HepG2 (cell line): ENCODE measurements around the gene CEP128. TPM values are rescaled to one million over a fixed set of nuclear protein-coding genes. Genes with fewer than 3 reads are reported as not detected.

Experiments used
- ATAC-seq: fragments of 200-7000 bp; cut with Tn5 transposase; 3 replicates; pipeline ENCODE4 v1.9.1; 2020; ENCODE audit warnings: mild to moderate bottlenecking, moderate library complexity
- BruUV-seq: library from RNA; stranded (reverse); fragments of 400-500 nt; replicated peaks from 2 replicates; lab custom pipeline; 2021; lab: Mats Ljungman, UMichigan
- CTCF ChIA-PET: fragments of 300-600 bp; formaldehyde crosslinking; extraction: SDS; loops from one replicate; lab custom pipeline; 2021; ENCODE audit warnings: low total read pairs, inconsistent platforms, low intra/inter-chr PET ratio; lab: Yijun Ruan, JAX
- POLR2A ChIA-PET: fragments of 350-600 bp; sonication (Branson Sonifier 250); formaldehyde crosslinking; loops from one replicate; lab custom pipeline; 2020; ENCODE audit warnings: antibody characterized with exemption, inconsistent platforms; lab: Yijun Ruan, JAX
- DNase-seq: peaks from one replicate; pipeline ENCODE4 v3.0.0-alpha.2; 2015; ENCODE audit warnings: low spot score
- FAIRE-seq: peaks from 3 replicates; lab custom pipeline; 2011; peaks lifted over from hg19 to GRCh38; lab: Jason Lieb, UNC
- H2AFZ ChIP-seq: one replicate; pipeline ENCODE4 v1.6.1; 2011; ENCODE audit warnings: low read length, inconsistent platforms
- H3K27ac ChIP-seq: fragments of 300-600 bp; 3 replicates; pipeline ENCODE4 v1.8.0; 2011; ENCODE audit warnings: mixed run types, mild to moderate bottlenecking, mixed read lengths, low read length, inconsistent platforms; ENCODE audit not compliant: insufficient read depth; ENCODE audit errors: extremely low read length
- H3K27me3 ChIP-seq, 2 experiments: fragments of 200-600 bp in 1 of 2; 2 replicates in 1 of 2; 3 replicates in 1 of 2; pipeline versions ENCODE4 v1.6.0 to v1.8.0; 2011; ENCODE audit warnings: low read length in 2 of 2, mild to moderate bottlenecking in 2 of 2, moderate library complexity in 2 of 2, inconsistent platforms in 1 of 2; ENCODE audit not compliant: insufficient read depth in 2 of 2, control insufficient read depth in 1 of 2
- H3K36me3 ChIP-seq, 2 experiments: fragments of 200-600 bp in 1 of 2; replicated peaks in 1 of 2; 2 replicates in 1 of 2; 3 replicates in 1 of 2; pipeline versions ENCODE4 v1.5.1 to v1.8.0; 2011; ENCODE audit warnings: low read length in 2 of 2, inconsistent platforms in 1 of 2; ENCODE audit not compliant: insufficient read depth in 2 of 2, control insufficient read depth in 1 of 2
- H3K4me1 ChIP-seq: 2 replicates; pipeline ENCODE4 v1.5.1; 2012; ENCODE audit warnings: low read length, inconsistent platforms; ENCODE audit not compliant: insufficient read depth
- H3K4me2 ChIP-seq: 2 replicates; pipeline ENCODE4 v1.6.0; 2011; ENCODE audit warnings: low read depth, low read length, inconsistent platforms
- H3K4me3 ChIP-seq, 3 experiments: fragments of 200-600 bp in 1 of 3; sonication (generic), shearing (Covaris generic) in 1 of 3; replicated peaks in 1 of 3; 2 replicates each; pipeline ENCODE4 v1.5.1; 2011 to 2016; ENCODE audit warnings: low read length in 3 of 3, inconsistent platforms in 2 of 3, low read depth in 2 of 3, mild to moderate bottlenecking in 2 of 3, control low read depth in 1 of 3, mixed read lengths in 1 of 3; ENCODE audit not compliant: insufficient read depth in 1 of 3
- H3K79me2 ChIP-seq: one replicate; pipeline ENCODE4 v1.6.1; 2011; ENCODE audit warnings: low read length, inconsistent platforms; ENCODE audit not compliant: insufficient read depth
- H3K9ac ChIP-seq: 2 replicates; pipeline ENCODE4 v1.6.0; 2011; ENCODE audit warnings: mild to moderate bottlenecking, low read depth, low read length, inconsistent platforms; ENCODE audit not compliant: insufficient read depth
- H3K9me3 ChIP-seq: 2 replicates; pipeline ENCODE4 v1.5.1; 2012; ENCODE audit warnings: mild to moderate bottlenecking, low read length
- H4K20me1 ChIP-seq: 2 replicates; pipeline ENCODE4 v1.6.0; 2011; ENCODE audit warnings: inconsistent platforms, mild to moderate bottlenecking, low read length, moderate library complexity; ENCODE audit not compliant: insufficient read depth
- ADNP ChIP-seq: sonication (generic); formaldehyde crosslinking; IDR thresholded peaks from 2 replicates; pipeline ENCODE4 v1.4.0; 2020; ENCODE audit warnings: missing genetic modification reagents
- MED13 ChIP-seq: sonication (generic); formaldehyde crosslinking; IDR thresholded peaks from 2 replicates; pipeline ENCODE4 v1.5.0; 2020; ENCODE audit warnings: missing genetic modification reagents
- PAF1 ChIP-seq: IDR thresholded peaks from 2 replicates; pipeline ENCODE4 v1.6.1; 2016; ENCODE audit warnings: missing genetic modification reagents, missing compliant biosample characterization
- PHF5A ChIP-seq: IDR thresholded peaks from one replicate; pipeline ENCODE4 v1.6.1; 2018; ENCODE audit warnings: low read depth, missing genetic modification reagents; ENCODE audit not compliant: unreplicated experiment
- SP1 ChIP-seq, 2 experiments: fragments of 450-650 bp in 1 of 2; sonication (generic) in 1 of 2; formaldehyde crosslinking in 1 of 2; IDR thresholded peaks; 2 replicates each; pipeline versions ENCODE4 v1.4.0 to v1.6.1; 2016 to 2020; ENCODE audit warnings: missing genetic modification reagents in 1 of 2
- TBX2 ChIP-seq: sonication (generic); formaldehyde crosslinking; IDR thresholded peaks from 2 replicates; pipeline ENCODE4 v1.5.0; 2020; ENCODE audit warnings: missing genetic modification reagents, mild to moderate bottlenecking, borderline replicate concordance
- ZMYM4 ChIP-seq: sonication (generic); formaldehyde crosslinking; IDR thresholded peaks from 2 replicates; pipeline ENCODE4 v1.8.1; 2023; ENCODE audit warnings: mild to moderate bottlenecking, missing genetic modification reagents
- ZNF468 ChIP-seq: sonication (generic); formaldehyde crosslinking; IDR thresholded peaks from 2 replicates; pipeline ENCODE4 v1.8.0; 2022; ENCODE audit warnings: mild to moderate bottlenecking, moderate library complexity, missing genetic modification reagents
- ZNF629 ChIP-seq: sonication (generic); formaldehyde crosslinking; conservative IDR thresholded peaks from 2 replicates; pipeline ENCODE4 v1.5.0; 2020; ENCODE audit warnings: missing genetic modification reagents
- ZNF746 ChIP-seq: sonication (generic); formaldehyde crosslinking; IDR thresholded peaks from 2 replicates; pipeline ENCODE4 v1.8.0; 2022; ENCODE audit warnings: mild to moderate bottlenecking, missing genetic modification reagents
- ZNF766 ChIP-seq: sonication (generic); formaldehyde crosslinking; IDR thresholded peaks from 2 replicates; pipeline ENCODE4 v1.5.0; 2020; ENCODE audit warnings: missing genetic modification reagents, borderline replicate concordance
- in situ Hi-C: cut with HindIII; loops from 2 replicates; pipeline ENCODE4 v1.10.0; 2017; ENCODE audit warnings: low pct_unique_long_range_greater_than_20kb; ENCODE audit not compliant: extremely low pct_ligation_motif_present
- intact Hi-C: fragments of 100-400 bp; cut with micrococcal nuclease; formaldehyde crosslinking; loops from one replicate; pipeline ENCODE4 v1.10.0; 2022; ENCODE audit not compliant: unreplicated experiment
- polyA plus RNA-seq, 8 experiments: library from polyadenylated mRNA; depleted of rRNA in 3 of 8; stranded (reverse) in 7 of 8; unstranded in 1 of 8; fragments of >200 nt; fragmentation: Illumina TruSeq in 4 of 8; extraction: Trizol in 4 of 8; gene quantifications; 2 replicates each; pipeline versions ENCODE4 v1.2.1 to v1.2.3, GENCODE V29; 2011 to 2016; ENCODE audit warnings: low read depth in 4 of 8, missing spikeins in 1 of 8, mixed read lengths in 1 of 8; ENCODE audit not compliant: insufficient read depth in 1 of 8
- total RNA-seq, 5 experiments: library from RNA; depleted of rRNA; stranded (reverse); fragments of >200 nt; fragmentation: Illumina TruSeq; extraction: Trizol; gene quantifications; 2 replicates each; pipeline ENCODE4 v1.2.3, GENCODE V29; 2016; ENCODE audit warnings: low read depth in 1 of 5
- TF ChIP-seq, protein P1 (sequence below): sonication (generic); formaldehyde crosslinking; IDR thresholded peaks from 2 replicates; pipeline ENCODE4 v1.4.0; 2020; ENCODE audit warnings: missing genetic modification reagents
- TF ChIP-seq, protein P2 (sequence below): IDR thresholded peaks from 2 replicates; pipeline ENCODE4 v1.6.1; 2016; ENCODE audit warnings: missing biosample characterization, missing genetic modification reagents, low read depth
- TF ChIP-seq, protein P3 (sequence below): sonication (generic); formaldehyde crosslinking; IDR thresholded peaks from 2 replicates; pipeline ENCODE4 v1.4.0; 2020; ENCODE audit warnings: missing genetic modification reagents

Gene CEP128
- total and polyA plus RNA-seq, 2 of the 13 experiments (the other 11 are each of a cell fraction or from before 2014, with no cell fraction given): 1.3 to 7.5 TPM

DNA sequence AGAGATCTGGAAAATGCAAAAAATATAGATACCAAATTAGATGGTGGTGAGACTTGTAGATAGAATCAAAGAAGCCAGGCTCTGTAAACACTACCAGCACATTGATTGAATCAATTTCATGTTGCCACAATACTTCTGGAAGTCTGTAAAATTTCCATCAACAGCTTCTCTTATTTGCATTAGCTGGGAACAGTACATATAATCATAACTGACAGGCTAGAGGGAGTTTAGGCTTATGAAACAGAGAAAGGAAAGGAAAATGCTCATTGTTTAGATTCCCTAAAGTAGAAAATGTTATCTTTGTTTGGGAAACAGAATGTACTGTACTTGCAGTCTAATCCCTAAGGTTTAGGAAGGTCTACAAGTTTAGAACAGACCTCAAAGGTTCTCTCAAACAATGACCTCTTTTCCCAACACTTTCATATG is 335.2 kb downstream of the CEP128 start (continued):
- no peak for TF ChIP-seq PHF5A (CRISPR knock-in tag)
- no peak for TF ChIP-seq ZNF766
- TF ChIP-seq TBX2 (CRISPR knock-in tag): no peak
- TF ChIP-seq ADNP (CRISPR knock-in tag): no peak
- TF ChIP-seq SP1 (IDR thresholded peaks at IDR 0.05): no peak
- no peak for TF ChIP-seq SP1 (CRISPR knock-in tag; IDR thresholded peaks at IDR 0.05)
- TF ChIP-seq ZNF746 (CRISPR knock-in tag): no peak
- TF ChIP-seq PAF1 (CRISPR knock-in tag): no peak
- TF ChIP-seq, protein P1, sequence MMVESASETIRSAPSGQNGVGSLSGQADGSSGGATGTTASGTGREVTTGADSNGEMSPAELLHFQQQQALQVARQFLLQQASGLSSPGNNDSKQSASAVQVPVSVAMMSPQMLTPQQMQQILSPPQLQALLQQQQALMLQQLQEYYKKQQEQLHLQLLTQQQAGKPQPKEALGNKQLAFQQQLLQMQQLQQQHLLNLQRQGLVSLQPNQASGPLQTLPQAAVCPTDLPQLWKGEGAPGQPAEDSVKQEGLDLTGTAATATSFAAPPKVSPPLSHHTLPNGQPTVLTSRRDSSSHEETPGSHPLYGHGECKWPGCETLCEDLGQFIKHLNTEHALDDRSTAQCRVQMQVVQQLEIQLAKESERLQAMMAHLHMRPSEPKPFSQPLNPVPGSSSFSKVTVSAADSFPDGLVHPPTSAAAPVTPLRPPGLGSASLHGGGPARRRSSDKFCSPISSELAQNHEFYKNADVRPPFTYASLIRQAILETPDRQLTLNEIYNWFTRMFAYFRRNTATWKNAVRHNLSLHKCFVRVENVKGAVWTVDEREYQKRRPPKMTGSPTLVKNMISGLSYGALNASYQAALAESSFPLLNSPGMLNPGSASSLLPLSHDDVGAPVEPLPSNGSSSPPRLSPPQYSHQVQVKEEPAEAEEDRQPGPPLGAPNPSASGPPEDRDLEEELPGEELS (CRISPR knock-in tag): no peak

DNA sequence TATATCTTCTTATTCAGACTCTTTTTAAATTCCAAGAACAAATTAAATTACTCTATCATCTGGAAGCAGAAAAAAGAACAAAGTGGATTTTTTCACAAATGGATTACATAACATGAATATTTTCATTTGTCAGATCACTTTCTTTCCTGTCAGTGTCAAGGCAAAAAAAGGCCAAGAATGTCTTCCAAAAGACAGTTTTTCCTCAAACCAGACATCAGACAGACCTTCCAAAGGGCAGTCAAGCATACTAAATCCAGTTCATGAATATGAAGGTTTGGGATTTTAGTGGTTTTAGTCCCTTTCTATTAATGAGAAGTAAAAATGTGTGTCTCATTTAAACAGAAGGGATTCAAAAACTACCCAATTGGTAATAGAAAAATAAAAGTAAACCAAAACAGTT is 336.0 kb downstream of the CEP128 start:
- no peak for ATAC-seq
- in situ Hi-C loops (no loop called here), intact Hi-C loops (no loop called here)
- no peak overlapping the region for H3K9ac ChIP-seq
- FAIRE-seq: no peak
- no TSS peak for BruUV-seq
- H3K4me3 ChIP-seq: no peak overlapping the region
- H4K20me1 ChIP-seq: no peaks in the 10 kb centered on the region
- no peaks in the 10 kb centered on the region for H3K27me3 ChIP-seq
- no peak overlapping the region for H3K27ac ChIP-seq
- no peak overlapping the region for H2AFZ ChIP-seq
- no peaks in the 10 kb centered on the region for H3K36me3 ChIP-seq
- ChIA-PET POLR2A (no interaction called here), CTCF (no interaction called here)
- no peak for DNase-seq
- TF ChIP-seq, protein P2, sequence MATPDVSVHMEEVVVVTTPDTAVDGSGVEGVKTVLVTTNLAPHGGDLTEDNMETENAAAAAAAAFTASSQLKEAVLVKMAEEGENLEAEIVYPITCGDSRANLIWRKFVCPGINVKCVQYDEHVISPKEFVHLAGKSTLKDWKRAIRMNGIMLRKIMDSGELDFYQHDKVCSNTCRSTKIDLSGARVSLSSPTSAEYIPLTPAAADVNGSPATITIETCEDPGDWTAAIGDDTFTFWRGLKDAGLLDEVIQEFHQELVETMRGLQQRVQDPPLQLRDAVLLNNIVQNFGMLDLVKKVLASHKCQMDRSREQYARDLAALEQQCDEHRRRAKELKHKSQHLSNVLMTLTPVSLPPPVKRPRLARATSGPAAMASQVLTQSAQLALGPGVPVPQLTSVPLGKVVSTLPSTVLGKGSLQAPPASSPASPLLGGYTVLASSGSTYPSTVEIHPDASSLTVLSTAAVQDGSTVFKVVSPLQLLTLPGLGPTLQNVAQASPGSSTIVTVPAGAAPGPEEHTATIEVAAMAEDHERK (CRISPR knock-in tag): no peak
- TF ChIP-seq ZMYM4 (no peak), ZNF468 (CRISPR knock-in tag) (no peak), MED13 (CRISPR knock-in tag) (no peak), ZNF629 (CRISPR knock-in tag) (no peak)
- TF ChIP-seq, protein P3, sequence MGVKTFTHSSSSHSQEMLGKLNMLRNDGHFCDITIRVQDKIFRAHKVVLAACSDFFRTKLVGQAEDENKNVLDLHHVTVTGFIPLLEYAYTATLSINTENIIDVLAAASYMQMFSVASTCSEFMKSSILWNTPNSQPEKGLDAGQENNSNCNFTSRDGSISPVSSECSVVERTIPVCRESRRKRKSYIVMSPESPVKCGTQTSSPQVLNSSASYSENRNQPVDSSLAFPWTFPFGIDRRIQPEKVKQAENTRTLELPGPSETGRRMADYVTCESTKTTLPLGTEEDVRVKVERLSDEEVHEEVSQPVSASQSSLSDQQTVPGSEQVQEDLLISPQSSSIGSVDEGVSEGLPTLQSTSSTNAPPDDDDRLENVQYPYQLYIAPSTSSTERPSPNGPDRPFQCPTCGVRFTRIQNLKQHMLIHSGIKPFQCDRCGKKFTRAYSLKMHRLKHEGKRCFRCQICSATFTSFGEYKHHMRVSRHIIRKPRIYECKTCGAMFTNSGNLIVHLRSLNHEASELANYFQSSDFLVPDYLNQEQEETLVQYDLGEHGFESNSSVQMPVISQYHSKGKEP: no peak
- H3K79me2 ChIP-seq: no peaks in the 10 kb centered on the region
- no peaks in the 10 kb centered on the region for H3K4me1 ChIP-seq
- no peak overlapping the region for H3K4me2 ChIP-seq
- H3K9me3 ChIP-seq: no peaks in the 10 kb centered on the region
